RWPE1 (cell line): Measurements from ENCODE around the gene EVI5.
"Not testable (repeated sequence)": the region's sequence is repeated elsewhere in the genome, so short reads cannot be mapped to it uniquely, and the experiment has no call there.

Experiments used
- CTCF ChIA-PET: fragments of 350-600 bp; sonication (Branson Sonifier 250); formaldehyde crosslinking; extraction: SDS; loops from one replicate; lab custom pipeline; 2021; lab: Yijun Ruan, JAX
- POLR2A ChIA-PET: fragments of 400-600 bp; formaldehyde crosslinking; extraction: SDS; loops from one replicate; lab custom pipeline; 2020; ENCODE audit warnings: antibody characterized with exemption; ENCODE audit not compliant: low non-redundant PET; lab: Yijun Ruan, JAX
- DNase-seq: peaks from one replicate; pipeline ENCODE4 v3.0.0; 2012; ENCODE audit warnings: low spot score
- H3K27ac ChIP-seq: fragments of 450-650 bp; 2 replicates; pipeline ENCODE4 v1.5.1; 2017
- CTCF ChIP-seq: fragments of 450-650 bp; conservative IDR thresholded peaks from 2 replicates; pipeline ENCODE4 v1.5.1; 2017; ENCODE audit warnings: low read depth, mild to moderate bottlenecking

The EVI5 gene

GRCh38 chr1:92790081-92790480, 5.2 kb upstream of the EVI5 start:
- POLR2A ChIA-PET, result no interaction called here
- no peak for DNase-seq
- no peak for TF ChIP-seq CTCF
- H3K27ac ChIP-seq, result no peak overlapping the region
- CTCF ChIA-PET, result interaction anchor here (0.6 to 1.1 kb wide), 2 partner anchors 17 to 44 kb away, joined by 3 read pairs; no protein-coding TSS in a partner anchor

- POLR2A ChIA-PET, result interaction anchor here (0.6 kb wide), 1 partner anchor 478 kb away, joined by 4 read pairs; no protein-coding TSS in a partner anchor
- CTCF ChIA-PET, result no interaction called here
- no peak for DNase-seq
- no peak overlapping the region for H3K27ac ChIP-seq
- no peak for TF ChIP-seq CTCF
Measured at GRCh38 chr1:92786111-92786901, 1.4 kb upstream of the EVI5 start.

GRCh38 chr1:92784021-92784638, 778 bp downstream of the EVI5 start:
- DNase-seq, result peak; percentile 68
- H3K27ac ChIP-seq, result peak overlapping the region; percentile 97
- CTCF ChIA-PET, result interaction anchor here (0.6 to 1.2 kb wide), 2 partner anchors 25 to 35 kb away, joined by 4 read pairs; no protein-coding TSS in a partner anchor
- POLR2A ChIA-PET, result interaction anchor here (0.6 to 1.1 kb wide), 2 partner anchors 47 to 48 kb away, joined by 3 to 4 read pairs; partner anchors contain the start of gene RPL5
- TF ChIP-seq CTCF, result no peak

GRCh38 chr1:92783550-92783949, 1.4 kb downstream of the EVI5 start:
- ChIA-PET CTCF (interaction anchor here (1.2 kb wide), 1 partner anchor 35 kb away, joined by 4 read pairs; no protein-coding TSS in a partner anchor), POLR2A (interaction anchor here (0.6 kb wide), 1 partner anchor 48 kb away, joined by 3 read pairs; the partner anchor contains the start of gene RPL5)
- DNase-seq, result not testable (repeated sequence)
- peak overlapping the region; percentile 97 for H3K27ac ChIP-seq
- peak; percentile 33; the same call in 1 of the 2 replicates for TF ChIP-seq CTCF

- TF ChIP-seq CTCF, result no peak
- no peak overlapping the region for H3K27ac ChIP-seq
- ChIA-PET CTCF (interaction anchor here (1.2 kb wide), 1 partner anchor 9 kb away, joined by 5 read pairs; no protein-coding TSS in a partner anchor), POLR2A (no interaction called here)
- no peak for DNase-seq
Measured at GRCh38 chr1:92778376-92778775, 6.5 kb downstream of the EVI5 start.

- H3K27ac ChIP-seq, result no peak overlapping the region
- ChIA-PET POLR2A (no interaction called here), CTCF (interaction anchor here (1.0 kb wide), 1 partner anchor 20 kb away, joined by 3 read pairs; no protein-coding TSS in a partner anchor)
- DNase-seq, result no peak
- no peak for TF ChIP-seq CTCF
Measured at GRCh38 chr1:92774407-92774806, 10.5 kb downstream of the EVI5 start.

- H3K27ac ChIP-seq, POLR2A ChIA-PET, DNase-seq, CTCF ChIA-PET: not testable (repeated sequence)
Measured at GRCh38 chr1:92773749-92774148, 11.2 kb downstream of the EVI5 start.
